ENCODE data around the gene ACER2.
"Not testable (repeated sequence)": the region's sequence is repeated elsewhere in the genome, so short reads cannot be mapped to it uniquely, and the experiment has no call there.

ACER2 gene

GRCh38 chr9:19409401-19410194 lies 789 bp downstream of the ACER2 start:
- DNase-seq, result no peak

- no peak for DNase-seq
Observed at GRCh38 chr9:19410195-19410503, 1.3 kb downstream of the ACER2 start.

GRCh38 chr9:19410594-19410993 lies 1.8 kb downstream of the ACER2 start:
- DNase-seq, result no peak

- no peak for DNase-seq
Observed at GRCh38 chr9:19411316-19411715, 2.5 kb downstream of the ACER2 start.

- not testable (repeated sequence) for DNase-seq
Observed at GRCh38 chr9:19413456-19413855, 4.6 kb downstream of the ACER2 start.

GRCh38 chr9:19416143-19416542 lies 7.3 kb downstream of the ACER2 start:
- no peak for DNase-seq

- DNase-seq, result no peak
Observed at GRCh38 chr9:19420877-19421276, 12.1 kb downstream of the ACER2 start.

GRCh38 chr9:19423163-19423562 lies 14.4 kb downstream of the ACER2 start:
- no peak for DNase-seq

GRCh38 chr9:19424176-19424779 lies 15.5 kb downstream of the ACER2 start:
- DNase-seq, result no peak

GRCh38 chr9:19429595-19429994 lies 20.8 kb downstream of the ACER2 start:
- DNase-seq, result no peak

- no peak for DNase-seq
Observed at GRCh38 chr9:19430201-19430760, 21.5 kb downstream of the ACER2 start.

- no peak for DNase-seq
Observed at GRCh38 chr9:19431361-19432171, 22.8 kb downstream of the ACER2 start.

GRCh38 chr9:19432473-19432872 lies 23.7 kb downstream of the ACER2 start:
- no peak for DNase-seq

- not testable (repeated sequence) for DNase-seq
Observed at GRCh38 chr9:19433729-19434128, 24.9 kb downstream of the ACER2 start.

GRCh38 chr9:19440376-19440775 lies 31.6 kb downstream of the ACER2 start:
- DNase-seq, result no peak

- DNase-seq, result no peak
Observed at GRCh38 chr9:19440823-19441580, 32.2 kb downstream of the ACER2 start.

GRCh38 chr9:19441730-19442129 lies 32.9 kb downstream of the ACER2 start:
- peak in 1 of 2 donors; percentile 70 for DNase-seq

- DNase-seq, result no peak
Observed at GRCh38 chr9:19442240-19442639, 33.4 kb downstream of the ACER2 start.

- no peak for DNase-seq
Observed at GRCh38 chr9:19445452-19445851, 36.6 kb downstream of the ACER2 start.

GRCh38 chr9:19446361-19446861 lies 37.6 kb downstream of the ACER2 start:
- DNase-seq, result no peak

GRCh38 chr9:19451240-19452087 lies 42.7 kb downstream of the ACER2 start:
- no peak for DNase-seq

- DNase-seq, result peak in 1 of 2 donors; percentile 5
Observed at GRCh38 chr9:19456426-19456825, 47.6 kb downstream of the ACER2 start.

All from bone marrow (tissue), 2 donors.